Stromal cell of bone marrow (primary cell): ENCODE data around the gene CCL4.

Experiments used
- DNase-seq: peaks from one replicate; pipeline ENCODE4 v3.0.0-alpha.2; 2012; ENCODE audit warnings: low read depth

The CCL4 gene

DNA sequence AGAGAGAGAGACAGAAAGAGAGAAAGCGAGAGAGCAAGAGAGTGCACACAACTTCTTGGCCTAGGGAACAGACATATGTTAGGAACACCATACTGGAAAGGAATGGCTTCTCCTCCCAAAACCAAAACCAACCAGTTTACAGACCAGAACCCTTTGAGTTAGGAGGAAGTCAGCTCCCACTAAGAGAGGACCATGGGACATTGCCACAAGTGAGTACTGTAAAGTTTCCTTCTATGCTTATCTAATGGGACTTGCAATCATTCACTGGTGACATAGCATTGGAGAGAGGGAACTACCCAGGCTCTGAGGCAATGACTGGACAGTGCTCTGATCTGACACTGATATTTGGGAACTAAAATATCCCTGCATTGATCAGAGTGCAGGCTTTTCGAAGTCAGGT is 40.4 kb downstream of the CCL4 start:
- no peak for DNase-seq

DNA sequence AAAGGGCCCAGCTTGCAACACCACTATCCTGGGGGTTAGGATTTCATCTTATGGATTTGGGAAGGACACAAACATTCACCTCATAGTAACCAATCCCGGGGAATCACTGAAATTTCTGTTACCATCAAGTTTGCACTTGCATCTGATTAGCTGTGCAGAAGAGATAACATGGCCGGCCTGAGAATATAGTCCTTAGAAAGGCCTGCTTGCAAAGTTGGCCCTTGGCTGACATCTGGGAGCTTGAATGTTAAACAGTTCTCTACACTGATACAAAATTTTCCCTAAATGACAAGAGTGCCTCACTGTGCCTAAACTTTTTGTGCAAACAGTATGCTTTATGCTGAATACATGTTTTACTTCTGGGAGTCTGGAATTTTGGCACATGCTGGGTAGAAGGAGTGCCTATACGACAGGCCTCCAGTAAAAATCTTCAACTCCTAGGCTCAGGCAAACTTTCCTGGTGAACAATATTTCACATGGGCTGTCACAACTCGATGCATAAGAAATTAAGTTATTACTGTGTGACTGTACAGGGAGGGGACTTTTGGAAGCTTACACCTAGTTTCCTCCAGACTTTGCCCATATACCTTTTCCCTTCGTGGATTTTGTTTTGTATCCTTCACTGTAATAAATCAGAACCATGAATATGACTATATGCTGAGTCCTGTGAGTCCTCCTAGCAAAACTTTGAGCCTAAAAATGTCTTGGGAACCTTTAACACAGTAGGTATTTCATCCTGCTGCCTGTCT is 41.5 kb downstream of the CCL4 start:
- no peak for DNase-seq

DNA sequence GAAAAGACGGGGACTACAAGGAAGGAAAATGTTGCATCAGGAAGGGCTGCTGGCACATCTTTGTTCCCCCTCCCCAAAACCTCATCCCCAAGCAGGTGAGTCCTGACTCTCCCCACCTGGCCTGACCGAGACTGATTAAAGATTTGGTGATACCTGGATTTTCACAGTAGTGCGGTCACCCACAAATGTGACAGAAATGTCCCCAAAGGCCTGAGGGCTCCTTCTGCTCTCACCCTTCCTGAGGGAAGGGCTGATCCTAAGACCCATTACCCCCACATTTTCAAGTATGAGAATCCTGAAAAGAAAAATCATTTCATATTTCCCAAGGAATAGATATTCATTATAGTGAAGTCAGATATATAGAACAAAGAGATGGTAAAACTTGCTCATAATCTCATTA is 44.0 kb downstream of the CCL4 start:
- no peak for DNase-seq

DNA sequence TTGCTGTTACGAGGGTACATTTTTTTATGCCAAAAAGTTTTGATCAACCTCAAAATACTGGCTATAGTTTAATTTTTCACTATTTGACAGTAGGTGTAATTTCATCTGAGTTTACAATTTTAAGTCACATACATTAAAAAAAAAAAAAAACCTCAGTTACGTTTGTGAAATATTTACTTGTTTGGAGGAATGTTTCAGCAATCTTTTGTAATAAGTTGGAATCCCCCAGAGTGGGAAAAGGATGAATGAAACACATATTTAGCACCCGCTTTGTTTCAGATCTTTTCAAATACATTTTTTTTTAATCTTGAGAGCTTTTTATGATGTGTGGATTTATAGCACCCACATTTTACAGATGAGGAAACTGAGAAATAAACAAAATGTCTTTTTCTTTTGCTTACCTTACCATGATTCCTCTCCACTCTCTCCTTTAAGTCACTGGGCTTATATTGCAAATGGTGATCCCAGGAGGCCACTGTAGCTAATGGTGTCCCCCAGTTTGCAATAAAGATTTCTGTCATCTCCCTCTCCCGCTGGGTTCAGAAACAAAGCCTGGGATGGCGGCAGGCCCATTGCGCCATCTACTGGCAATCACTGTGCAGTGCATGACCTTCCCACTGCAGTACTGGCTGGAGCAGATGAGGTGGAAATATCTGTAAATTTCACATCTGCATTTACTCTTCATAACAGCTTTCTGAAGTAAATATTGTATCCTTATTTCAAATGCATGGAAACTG is 45.1 kb downstream of the CCL4 start:
- peak; percentile 34 for DNase-seq

DNA sequence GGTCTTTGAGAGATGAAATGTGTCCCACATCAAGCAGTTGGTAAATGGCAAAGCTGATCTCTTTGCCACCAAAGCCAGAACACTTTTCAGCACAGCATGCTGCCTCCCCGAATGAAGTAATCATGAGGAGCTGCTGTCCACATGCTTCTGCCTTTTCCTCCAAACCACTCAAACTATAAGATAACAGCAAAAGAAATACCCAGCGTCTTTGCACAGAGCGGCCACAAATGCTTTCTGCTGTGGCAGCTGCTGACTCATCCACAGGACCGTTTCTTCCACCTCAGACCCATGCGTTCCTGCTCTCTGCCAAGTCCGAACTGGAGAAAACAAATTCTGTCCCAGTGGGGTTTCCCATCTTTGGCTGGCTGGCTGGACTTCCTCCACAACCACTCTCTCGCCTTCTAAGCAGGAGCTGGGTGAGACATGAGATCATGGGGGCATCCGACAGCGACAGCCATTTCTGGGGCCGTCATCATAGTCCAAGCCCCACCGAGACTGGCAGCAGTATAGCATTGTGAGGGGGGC is 45.7 kb downstream of the CCL4 start:
- DNase-seq, result peak; percentile 52

DNA sequence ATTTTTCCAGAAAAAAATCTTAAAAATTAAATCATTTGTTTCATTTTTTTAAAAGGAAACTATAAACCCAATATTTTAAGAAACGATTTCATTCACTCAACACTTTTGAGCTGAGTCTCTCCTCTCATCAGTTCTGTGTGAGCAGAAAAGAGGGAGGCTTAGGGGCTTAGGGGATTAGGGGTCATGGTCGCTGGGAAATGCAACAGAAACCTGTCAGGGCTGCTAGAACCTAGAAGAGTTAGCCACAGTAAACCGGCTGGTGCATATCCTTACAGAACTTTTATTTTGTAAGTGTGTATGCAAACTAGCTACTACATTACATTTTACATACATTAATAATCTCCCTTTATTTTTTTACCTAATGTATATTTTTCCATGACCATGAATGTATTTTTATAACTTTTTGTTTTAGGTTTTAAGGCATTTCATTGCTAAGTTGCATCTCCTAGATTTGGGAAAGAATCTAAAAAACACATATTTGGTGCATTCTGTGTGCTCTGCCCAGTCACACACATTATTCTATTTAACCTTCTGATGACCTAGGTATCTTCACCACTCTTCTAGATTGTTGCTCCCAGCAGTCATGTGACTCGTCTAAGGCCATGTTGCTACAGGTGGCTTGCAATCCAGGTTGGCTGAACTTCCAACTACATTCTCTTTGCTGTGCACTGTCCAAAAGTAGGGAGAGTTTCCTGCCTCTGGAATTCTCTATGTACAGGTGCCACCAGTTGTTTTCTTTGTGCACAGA is 48.4 kb downstream of the CCL4 start:
- no peak for DNase-seq

DNA sequence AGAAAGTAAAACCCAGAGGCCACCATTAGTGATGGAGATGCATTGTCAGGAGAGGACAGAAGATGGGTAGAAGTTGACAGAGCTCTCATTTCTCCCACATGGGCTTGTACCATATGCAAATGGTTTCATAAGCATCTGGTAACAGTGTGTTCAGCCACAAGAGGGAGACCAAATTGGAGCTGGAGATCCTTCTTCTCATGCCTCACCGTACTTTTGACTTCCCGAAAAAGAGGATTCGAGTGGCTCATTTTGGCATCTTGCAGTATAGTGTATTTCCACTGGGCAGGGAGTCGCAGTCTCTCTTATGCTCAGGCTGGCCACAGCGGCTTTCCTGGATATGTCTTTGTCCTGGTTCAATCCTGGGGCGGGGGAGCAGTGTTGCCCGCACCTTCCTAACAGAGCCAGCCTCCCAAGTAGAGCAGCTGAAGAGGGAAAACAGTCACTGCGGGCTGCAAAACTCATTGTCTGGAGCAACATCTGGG is 49.1 kb downstream of the CCL4 start:
- peak; percentile 5 for DNase-seq

DNA sequence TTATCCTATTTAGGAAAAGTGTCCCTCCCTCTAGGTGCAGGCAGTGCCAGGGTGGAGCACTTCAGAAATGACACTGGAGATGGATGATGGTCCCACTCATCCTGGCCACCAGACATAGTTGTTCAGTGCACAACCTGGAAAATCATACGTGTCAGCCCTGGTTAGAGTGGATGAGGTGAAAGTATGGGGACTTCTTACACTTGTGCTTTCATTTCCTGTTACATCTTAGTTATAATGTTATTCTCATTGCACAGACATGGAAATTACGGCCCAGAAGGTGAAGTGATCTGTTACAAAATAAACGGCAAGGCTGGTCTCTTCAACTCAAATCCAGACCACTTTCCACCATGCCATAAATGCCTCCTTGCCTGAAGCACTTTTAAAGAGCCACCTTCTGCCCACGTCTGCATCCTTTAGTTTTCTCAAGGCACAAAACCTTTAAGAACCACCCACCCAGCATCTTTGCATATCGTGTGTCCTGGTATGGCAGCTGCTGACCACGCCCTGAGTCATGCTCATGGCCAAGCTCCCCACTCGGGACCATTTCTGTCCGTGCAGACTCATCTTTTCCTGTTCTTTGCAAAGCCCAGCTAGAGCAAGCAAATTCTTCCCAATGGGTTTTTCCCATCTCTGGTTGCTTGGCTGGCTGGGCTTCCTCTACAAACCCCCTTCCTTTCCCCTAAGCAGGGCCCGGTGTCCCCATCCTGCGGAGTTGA is 50.4 kb downstream of the CCL4 start:
- DNase-seq, result no peak
